ENCODE measurements around the gene RASA3.
A peak's percentile ranks its signal among the peaks of the same experiment; 100 is the strongest.

DNA sequence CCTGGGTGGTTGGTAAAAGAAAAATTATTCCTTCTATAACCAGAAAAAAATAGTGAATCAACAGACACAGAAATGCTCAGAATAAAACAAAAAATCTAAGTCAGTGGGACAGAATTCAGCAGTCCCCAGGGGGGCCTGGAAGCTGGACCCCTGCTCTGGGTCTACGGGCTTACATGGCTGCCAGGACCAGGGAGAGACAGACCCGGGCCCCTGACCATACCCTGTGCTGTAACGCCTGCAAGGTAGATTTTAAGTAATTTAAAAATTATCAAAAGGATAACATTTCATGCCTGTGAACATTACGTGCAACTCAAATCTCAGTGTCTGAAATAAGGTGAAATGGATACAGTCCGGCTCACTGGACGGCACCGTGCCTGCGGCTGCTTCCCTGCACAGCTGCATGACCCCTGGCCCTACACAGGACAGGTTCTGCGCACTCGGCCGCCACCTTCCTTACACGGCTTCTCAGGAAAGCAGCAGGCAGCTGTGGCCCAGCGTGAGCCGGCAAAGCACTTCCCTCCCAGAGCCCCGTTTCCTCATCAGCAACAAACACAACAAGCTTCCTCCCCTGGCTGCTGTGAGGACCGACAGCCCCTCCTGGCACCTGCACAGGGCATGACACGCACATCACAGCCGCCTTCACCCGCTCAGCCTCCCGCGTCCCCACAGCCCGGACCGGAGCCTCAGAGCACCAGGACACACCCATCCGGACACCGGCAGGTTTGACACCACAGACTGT is 22.2 kb downstream of the RASA3 start:
- TF ChIP-seq, protein P1, sequence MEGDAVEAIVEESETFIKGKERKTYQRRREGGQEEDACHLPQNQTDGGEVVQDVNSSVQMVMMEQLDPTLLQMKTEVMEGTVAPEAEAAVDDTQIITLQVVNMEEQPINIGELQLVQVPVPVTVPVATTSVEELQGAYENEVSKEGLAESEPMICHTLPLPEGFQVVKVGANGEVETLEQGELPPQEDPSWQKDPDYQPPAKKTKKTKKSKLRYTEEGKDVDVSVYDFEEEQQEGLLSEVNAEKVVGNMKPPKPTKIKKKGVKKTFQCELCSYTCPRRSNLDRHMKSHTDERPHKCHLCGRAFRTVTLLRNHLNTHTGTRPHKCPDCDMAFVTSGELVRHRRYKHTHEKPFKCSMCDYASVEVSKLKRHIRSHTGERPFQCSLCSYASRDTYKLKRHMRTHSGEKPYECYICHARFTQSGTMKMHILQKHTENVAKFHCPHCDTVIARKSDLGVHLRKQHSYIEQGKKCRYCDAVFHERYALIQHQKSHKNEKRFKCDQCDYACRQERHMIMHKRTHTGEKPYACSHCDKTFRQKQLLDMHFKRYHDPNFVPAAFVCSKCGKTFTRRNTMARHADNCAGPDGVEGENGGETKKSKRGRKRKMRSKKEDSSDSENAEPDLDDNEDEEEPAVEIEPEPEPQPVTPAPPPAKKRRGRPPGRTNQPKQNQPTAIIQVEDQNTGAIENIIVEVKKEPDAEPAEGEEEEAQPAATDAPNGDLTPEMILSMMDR (conservative IDR thresholded peaks at IDR 0.05; ENCODE audit: low read depth, low read length) = 0 out of 2 replicates have a peak, but pooled peaks have one; percentile 2
- TF ChIP-seq BHLHE40 (IDR thresholded peaks at IDR 0.05; ENCODE audit: low read depth, low read length) (no peak), MAZ (IDR thresholded peaks at IDR 0.05; ENCODE audit: borderline replicate concordance, low read depth, low read length) (no peak), RCOR1 (IDR thresholded peaks at IDR 0.05; ENCODE audit: insufficient replicate concordance, low read length) (no peak), POLR2A (IDR thresholded peaks at IDR 0.05; ENCODE audit: low read depth, low read length) (no peak)
- TF ChIP-seq, protein P2, sequence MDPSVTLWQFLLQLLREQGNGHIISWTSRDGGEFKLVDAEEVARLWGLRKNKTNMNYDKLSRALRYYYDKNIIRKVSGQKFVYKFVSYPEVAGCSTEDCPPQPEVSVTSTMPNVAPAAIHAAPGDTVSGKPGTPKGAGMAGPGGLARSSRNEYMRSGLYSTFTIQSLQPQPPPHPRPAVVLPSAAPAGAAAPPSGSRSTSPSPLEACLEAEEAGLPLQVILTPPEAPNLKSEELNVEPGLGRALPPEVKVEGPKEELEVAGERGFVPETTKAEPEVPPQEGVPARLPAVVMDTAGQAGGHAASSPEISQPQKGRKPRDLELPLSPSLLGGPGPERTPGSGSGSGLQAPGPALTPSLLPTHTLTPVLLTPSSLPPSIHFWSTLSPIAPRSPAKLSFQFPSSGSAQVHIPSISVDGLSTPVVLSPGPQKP (IDR thresholded peaks at IDR 0.05; ENCODE audit: borderline replicate concordance, low read depth, low read length) = no peak

Data from IMR-90 (cell line).